ENCODE measurements around the gene HYAL2.
A peak's percentile ranks its signal among the peaks of the same experiment; 100 is the strongest.
"Not testable (repeated sequence)": the region's sequence is repeated elsewhere in the genome, so short reads cannot be mapped to it uniquely, and the experiment has no call there.

The HYAL2 gene

GRCh38 chr3:50286322-50287227, 36.0 kb downstream of the HYAL2 start:
- no peak for DNase-seq

DNA sequence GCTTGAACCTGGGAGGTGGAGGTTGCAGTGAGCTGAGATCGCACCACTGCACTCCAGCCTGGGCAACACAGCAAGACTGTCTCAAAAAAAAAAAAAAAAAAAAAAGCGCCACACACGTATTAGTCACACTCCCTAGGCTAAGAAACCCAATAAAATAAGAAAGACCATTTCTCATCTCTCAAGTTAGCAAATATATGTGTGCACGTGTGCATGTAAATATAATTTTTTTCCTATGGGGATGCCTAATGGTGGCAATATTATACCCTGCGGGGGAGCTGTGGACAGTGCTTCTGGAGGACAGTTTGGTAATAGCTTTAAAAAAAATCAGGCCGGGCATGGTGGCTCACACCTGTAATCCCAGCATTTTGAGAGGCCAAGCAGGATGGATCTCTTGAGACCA, 38.4 kb downstream of the HYAL2 start:
- DNase-seq = not testable (repeated sequence)

DNA sequence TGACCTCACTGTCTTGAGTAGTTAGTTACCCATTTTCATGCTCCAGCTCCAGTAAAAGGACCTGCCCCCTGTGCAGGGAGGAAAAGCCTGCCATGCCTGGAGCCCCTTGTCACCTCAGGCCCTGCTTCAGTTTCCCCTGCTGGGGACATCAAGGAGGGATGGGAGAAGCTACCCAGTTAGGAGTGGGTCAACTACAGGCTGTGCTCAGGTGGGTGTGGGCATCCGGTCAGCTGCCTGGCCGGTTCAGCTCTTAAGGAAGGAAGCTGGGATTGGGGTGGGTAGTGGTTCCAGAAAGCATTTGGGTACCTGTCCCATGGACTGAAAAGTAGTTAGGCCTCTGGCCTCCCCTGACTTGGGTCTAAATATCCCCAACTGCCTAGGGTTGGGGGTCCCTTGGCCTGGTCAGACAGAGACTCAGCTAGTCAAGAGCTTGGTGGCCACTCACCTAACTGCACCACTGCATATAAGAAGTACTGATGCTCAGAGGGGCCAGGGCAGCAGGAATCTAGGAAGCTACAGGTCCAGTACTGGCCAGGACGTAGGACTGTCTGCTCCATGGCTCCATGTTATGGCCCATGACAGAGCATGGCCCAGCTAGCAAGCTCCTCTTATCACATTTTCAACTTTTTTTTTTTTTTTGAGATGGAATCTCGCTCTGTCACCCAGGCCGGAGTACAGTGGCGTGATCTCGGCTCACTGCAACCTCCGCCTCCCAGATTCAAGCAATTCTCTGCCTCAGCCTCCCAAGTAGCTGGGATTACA, 43.1 kb downstream of the HYAL2 start:
- no peak for DNase-seq

DNA sequence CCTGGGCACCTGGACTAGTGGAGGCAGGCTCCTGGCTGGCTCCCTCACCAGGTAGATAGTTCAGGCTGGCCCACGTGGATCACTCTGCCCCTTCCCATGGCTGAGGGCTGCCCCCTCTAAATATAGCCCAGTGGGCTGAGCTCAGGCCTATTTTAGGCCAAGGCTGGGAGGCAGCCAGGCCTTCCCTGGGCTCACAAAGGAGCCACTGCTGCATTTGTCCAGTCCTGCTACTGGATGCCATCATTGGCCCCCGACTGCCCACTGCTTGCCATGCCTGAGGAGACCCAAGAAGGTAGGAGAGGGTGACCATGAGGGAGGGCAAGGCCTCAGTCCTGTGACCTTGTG, 43.7 kb downstream of the HYAL2 start, which contains the start of gene LSMEM2:
Gene LSMEM2 (plus strand): TSS at position 208 of the 345 bp plus-strand sequence. CDS start 27 bp downstream, at position 235.
- DNase-seq = no peak

GRCh38 chr3:50278123-50278879, 44.2 kb downstream of the HYAL2 start:
- no peak for DNase-seq

DNA sequence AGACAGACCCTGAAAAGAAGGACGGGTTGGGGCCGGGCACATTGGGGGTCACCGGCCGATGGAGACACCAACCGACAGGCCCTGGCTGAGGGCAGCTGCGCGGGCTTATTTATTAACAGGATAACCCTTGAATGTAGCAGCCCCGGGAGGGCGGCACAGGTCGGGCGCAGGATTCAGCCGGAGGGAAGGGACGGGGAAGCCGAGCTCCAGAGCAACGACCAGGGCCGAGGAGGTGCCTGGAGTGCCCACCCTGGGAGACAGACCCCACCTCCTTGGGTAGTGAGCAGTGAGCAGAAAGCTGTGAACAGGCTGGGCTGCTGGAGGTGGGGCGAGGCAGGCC, 45.8 kb downstream of the HYAL2 start:
- no peak for DNase-seq

DNA sequence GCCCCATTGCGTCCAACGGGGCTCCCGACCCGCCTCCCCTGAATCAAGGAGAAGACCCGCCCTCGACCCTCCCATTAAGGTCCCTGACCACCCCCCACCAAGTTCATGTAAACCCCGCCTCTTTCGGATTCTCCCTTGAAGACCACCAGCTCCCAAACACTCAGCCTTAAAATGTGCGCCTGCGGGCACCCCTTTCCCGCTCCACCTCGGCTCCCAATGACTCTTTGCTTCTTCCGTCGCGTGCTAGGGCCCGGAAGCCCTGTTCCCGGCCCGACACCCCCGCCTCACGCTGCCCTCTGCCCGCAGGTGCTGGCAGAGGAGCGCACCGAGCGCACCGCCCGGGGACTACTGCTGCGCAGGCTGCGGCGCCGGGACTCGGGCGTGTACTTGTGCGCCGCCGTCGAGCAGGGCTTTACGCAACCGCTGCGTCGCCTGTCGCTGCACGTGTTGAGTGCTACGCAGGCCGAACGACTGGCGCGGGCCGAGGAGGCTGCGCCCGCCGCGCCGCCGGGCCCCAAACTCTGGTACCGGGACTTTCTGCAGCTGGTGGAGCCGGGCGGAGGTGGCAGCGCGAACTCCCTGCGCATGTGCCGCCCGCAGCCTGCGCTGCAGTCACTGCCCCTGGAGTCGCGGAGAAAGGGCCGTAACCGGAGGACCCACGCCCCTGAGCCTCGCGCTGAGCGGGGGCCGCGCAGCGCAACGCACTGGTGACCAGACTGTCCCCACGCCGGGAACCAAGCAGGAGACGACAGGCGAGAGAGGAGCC, 46.4 kb downstream of the HYAL2 start:
- DNase-seq = peak; percentile 52

- DNase-seq = no peak
Measured at GRCh38 chr3:50275141-50275995, 47.2 kb downstream of the HYAL2 start.

DNA sequence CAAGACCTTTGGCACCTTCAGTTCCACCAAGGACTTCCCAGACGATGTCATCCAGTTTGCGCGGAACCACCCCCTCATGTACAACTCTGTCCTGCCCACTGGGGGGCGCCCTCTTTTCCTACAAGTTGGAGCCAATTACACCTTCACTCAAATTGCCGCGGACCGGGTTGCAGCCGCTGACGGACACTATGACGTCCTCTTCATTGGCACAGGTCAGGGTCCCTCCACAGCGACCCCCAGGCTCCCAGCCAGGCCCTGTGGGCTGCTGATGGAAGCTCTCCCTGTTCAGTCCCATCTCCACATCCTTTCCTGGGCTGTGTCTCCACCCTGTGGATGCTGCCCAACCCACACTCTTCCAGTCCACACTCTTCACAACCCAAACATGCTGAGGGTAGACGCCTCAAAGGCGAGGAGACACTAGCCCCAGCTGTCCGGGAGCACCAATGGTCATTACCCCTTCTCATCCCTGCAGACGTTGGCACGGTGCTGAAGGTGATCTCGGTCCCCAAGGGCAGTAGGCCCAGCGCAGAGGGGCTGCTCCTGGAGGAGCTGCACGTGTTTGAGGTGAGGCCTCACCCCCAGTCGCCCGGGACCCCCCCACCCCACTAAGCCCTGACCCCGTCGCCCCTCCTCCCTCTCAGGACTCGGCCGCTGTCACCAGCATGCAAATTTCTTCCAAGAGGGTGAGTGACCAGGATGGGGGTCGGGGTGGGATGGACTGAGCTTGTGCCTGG, 48.0 kb downstream of the HYAL2 start:
- DNase-seq = peak; percentile 23

DNA sequence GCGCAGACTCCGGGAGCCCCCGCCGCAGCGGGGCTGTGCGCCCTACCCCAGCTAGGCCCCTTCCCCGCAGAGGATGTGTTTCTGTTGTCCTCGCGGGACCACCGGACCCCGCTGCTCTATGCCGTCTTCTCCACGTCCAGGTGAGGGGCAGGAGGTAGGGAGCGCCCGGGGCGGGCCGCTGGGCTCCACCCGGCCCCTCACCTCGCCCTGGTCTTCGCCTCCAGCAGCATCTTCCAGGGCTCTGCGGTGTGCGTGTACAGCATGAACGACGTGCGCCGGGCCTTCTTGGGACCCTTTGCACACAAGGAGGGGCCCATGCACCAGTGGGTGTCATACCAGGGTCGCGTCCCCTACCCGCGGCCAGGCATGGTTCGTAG, 48.9 kb downstream of the HYAL2 start:
- DNase-seq = no peak

- peak; percentile 19 for DNase-seq
Measured at GRCh38 chr3:50272911-50273688, 49.4 kb downstream of the HYAL2 start.

DNA sequence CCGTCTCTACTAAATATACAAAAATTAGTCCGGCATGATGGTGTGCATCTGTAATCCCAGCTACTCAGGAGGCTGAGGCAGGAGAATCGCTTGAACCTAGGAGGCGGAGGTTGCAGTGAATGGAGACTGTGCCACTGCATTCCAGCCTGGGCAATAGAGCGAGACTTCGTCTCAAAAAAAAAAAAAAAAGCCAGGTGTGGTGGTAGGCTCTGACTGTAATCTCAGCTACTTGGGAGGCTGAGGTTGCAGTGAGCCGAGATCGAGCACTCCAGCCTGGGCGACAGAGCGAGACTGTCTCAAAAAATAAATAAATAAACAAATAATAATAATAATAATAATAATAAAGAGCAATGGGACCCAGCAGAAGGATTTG, 50.0 kb downstream of the HYAL2 start:
- not testable (repeated sequence) for DNase-seq

- no peak for DNase-seq
Measured at GRCh38 chr3:50271314-50271936, 51.1 kb downstream of the HYAL2 start.

- no peak for DNase-seq
Measured at GRCh38 chr3:50270422-50271224, 51.9 kb downstream of the HYAL2 start.

GRCh38 chr3:50269977-50270413, 52.5 kb downstream of the HYAL2 start:
- DNase-seq = no peak

GRCh38 chr3:50269460-50269859, 53.1 kb downstream of the HYAL2 start:
- no peak for DNase-seq

- DNase-seq = no peak
Measured at GRCh38 chr3:50268703-50269451, 53.7 kb downstream of the HYAL2 start, which contains the start of gene SEMA3B. SEMA3B (plus strand) TSS chr3:50269147; CDS start chr3:50269241, 94 bp downstream.

- no peak for DNase-seq
Measured at GRCh38 chr3:50268276-50268675, 54.3 kb downstream of the HYAL2 start.
